Midbrain (tissue), 1 donor: ENCODE measurements around the gene ZFAND3.
"Not testable (repeated sequence)": the region's sequence is repeated elsewhere in the genome, so short reads cannot be mapped to it uniquely, and the experiment has no call there.

ENCODE experiments used
- DNase-seq: peaks from one replicate; lab custom pipeline; 2025; lab: John Stamatoyannopoulos, UW

The ZFAND3 gene

GRCh38 chr6:37865504-37865903 is 46.0 kb downstream of the ZFAND3 start:
- DNase-seq, result no peak

GRCh38 chr6:37866590-37867507 is 47.3 kb downstream of the ZFAND3 start:
- DNase-seq, result no peak

DNA sequence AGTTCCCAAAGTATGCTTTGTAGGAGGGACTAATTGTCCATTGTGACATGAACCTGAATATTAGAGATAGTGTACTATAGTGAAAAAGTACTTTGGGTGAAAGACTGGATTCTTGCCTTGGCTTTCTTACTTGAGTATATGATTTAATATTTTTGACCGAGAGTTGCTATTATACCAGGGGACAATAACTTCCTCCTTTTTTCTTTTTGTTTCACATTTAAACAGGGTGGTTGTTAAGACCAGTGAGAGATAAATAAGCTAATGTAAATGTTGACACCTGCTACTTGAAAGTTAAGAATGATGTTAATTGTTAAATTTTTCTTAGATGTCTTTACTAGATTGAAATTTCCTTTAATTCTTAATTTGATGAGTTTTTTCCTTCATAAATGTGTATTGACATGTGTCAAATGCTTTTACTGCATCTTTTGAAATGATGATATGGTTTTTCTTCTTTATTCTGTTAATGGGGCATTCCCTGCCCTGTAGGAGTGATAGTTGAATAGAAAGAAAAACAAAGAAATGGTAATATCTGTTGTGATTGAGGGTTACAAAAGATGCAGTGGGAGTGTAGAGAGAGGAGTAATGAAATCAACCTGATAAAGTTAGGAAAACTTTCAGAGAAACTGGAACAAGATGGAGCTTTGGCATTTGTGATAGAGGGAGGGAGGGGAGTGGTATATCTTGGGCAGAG is 48.4 kb downstream of the ZFAND3 start:
- DNase-seq, result no peak

- no peak for DNase-seq
Measured at GRCh38 chr6:37868447-37868825, 48.9 kb downstream of the ZFAND3 start.

GRCh38 chr6:37871616-37872372 is 52.3 kb downstream of the ZFAND3 start:
- DNase-seq, result no peak

DNA sequence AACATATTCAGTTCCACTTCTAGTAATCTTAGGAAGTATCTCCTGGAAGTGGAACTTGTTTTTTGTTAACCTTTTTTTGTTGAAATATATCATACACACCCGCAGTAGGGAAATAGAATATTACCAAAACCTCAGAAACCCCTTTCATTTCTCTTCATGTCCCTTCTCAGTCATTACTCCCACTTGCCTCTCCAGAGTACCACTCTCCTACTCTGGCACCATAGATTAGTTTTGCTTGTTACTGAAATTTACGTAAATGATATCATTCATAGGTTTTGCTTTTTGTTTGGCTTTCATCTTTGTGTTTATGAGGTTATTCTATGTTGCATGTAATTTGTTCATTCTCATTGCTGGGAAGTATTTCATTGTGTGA is 52.8 kb downstream of the ZFAND3 start:
- no peak for DNase-seq

DNA sequence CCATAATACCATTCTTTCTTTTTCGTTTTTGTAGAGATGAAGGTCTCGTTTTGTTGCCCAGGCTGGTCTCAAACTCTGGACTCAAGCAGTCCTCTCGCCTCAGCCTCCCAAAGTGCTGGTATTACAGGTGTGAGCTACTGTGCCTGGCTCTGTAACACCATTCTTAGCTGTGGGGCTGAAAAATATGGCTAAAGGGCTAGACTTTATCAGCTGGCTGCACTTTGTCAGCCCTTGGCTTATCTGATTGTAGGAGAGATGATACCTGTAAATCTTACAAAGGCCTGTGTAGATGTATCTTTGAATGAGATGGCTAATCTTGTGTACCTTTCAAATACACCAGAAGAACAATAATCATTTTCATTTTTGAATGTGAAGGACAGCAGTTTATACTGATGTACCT is 55.2 kb downstream of the ZFAND3 start:
- no peak for DNase-seq

DNA sequence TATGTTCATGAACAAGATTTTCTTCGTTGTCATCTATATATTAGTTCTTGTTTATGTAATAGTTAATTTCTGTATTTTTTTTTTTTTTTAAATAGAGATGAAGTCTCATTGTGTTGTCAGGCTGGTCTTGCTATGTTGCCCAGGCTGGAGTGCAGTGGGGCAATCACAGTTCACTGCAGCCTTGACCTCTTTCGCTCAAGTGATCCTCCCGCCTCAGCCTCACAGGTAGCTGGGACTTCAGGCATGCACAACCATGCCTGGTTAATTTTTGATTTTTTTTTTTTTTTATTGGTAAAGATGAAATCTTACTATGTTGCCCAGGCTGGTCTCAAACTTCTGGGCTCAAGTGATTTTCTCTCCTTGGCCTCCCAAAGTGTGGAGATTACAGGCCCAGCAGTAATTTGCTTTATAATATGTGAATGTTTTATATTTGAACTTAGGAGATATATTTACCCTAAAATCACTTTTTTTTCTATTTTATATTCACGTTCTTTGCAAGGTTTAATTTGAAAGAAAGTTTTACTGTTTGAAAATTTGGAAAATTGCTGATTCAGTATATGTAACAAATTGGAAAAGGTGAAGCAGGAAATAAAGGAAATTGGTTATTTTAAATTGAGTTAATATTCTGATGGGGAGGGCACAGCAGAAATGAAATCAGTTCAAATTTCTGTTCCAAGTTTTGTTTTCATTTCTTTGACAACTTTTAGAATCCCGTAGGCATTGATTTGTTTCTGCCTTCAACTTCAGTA is 56.2 kb downstream of the ZFAND3 start:
- DNase-seq, result no peak

GRCh38 chr6:37876843-37877242 is 57.3 kb downstream of the ZFAND3 start:
- no peak for DNase-seq

DNA sequence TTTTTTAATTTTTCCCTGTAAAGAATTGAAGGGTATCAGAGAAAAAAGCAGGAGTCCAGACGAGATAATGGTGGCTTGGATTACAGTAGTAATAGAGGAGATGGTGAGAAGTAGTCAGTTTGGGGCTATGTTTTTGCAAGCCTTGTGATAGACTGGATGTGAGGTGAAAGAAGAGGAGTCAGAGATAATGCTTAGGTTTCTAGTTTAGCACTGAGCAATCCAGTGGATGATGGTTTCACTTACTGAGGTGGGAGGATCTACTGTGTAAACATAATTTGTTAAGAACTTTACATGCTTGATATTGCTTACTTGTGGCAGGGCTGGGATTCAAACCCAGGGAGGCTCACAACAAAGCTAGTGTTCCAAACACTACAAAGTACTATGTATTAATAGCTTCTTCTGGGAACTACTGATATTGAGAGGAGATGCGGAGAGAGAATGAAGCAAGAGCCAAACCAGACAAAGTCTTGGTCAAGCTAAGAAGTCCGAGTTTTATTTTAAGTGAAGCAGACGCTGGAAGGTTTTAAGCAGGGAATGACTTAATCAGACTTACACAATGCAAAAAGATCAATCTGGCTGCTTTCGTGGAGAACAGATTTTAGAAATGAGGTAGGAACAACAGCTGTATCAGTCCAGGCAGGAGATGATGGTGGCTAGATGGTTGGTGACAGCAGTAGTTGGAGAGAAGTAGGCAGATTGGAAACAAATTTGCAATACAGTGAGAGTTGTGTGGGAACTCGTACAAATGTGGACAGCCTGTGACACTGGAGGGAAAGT is 58.0 kb downstream of the ZFAND3 start:
- no peak for DNase-seq

DNA sequence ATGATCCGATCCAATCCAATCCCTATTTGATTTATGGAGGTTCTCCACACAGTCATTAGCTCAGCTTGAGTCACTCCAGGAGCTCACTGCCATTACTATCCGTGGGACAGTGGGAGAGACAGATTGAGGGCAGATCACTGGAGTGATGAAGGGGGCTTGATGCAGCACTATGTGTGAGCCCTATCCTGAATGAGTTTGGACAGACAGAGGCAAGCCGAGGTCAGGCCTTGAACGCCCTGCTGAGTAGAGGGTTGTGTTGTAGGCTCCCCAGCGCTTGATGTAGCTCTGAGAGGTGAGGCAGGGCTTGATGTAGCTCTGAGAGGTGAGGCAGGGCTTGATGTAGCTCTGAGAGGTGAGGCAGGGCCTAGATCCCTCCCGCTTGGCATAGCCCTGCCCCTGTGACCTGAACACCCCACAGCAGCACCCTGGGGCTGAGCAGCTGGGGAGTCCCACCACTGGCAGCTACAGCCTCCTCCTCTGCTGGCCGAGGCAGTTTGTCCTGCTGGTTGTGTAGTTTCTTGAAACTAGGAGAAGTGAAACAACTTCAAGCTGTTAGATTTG is 58.7 kb downstream of the ZFAND3 start:
- DNase-seq, result no peak

GRCh38 chr6:37880602-37881001 is 61.1 kb downstream of the ZFAND3 start:
- DNase-seq, result not testable (repeated sequence)

GRCh38 chr6:37882292-37882691 is 62.8 kb downstream of the ZFAND3 start:
- DNase-seq, result no peak

- no peak for DNase-seq
Measured at GRCh38 chr6:37882724-37883413, 63.3 kb downstream of the ZFAND3 start.

- DNase-seq, result no peak
Measured at GRCh38 chr6:37884548-37884947, 65.0 kb downstream of the ZFAND3 start.

DNA sequence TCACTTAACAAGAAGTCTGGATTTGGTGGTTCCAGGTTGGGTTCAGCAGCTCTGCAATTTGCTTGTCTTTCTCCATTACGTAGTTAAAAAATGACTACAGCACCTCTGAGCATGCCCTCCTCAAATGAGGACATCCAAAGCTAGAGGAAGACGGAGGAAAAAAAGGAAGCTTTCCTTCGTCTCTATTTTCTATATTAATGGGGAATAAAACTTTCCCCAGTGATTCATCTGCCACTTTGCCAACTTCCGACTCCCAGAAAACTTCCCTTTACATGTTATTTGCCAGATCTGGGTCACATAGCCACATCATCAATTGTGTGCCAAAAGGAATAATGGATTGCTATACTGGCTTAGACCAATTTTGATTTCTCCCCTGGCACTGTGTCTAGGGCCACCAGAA is 69.5 kb downstream of the ZFAND3 start:
- DNase-seq, result no peak

DNA sequence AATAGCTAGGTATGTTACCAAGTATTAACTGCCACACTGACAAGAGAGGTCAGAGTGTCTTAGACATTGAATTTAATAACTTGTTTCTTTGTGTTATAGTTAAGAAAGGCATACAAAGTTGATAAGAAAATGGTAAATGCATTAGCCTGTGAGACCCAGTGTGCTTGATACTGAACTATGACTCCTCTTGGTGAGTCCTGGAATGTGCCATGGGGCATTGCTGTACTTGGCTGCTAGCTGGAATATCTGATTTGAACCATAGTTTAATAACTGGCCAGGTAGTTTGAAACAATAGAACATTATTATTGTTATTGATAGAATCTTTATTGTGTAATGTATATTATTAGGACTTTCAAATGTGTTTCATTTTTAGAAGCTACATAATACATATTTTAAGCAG is 70.0 kb downstream of the ZFAND3 start:
- no peak for DNase-seq

DNA sequence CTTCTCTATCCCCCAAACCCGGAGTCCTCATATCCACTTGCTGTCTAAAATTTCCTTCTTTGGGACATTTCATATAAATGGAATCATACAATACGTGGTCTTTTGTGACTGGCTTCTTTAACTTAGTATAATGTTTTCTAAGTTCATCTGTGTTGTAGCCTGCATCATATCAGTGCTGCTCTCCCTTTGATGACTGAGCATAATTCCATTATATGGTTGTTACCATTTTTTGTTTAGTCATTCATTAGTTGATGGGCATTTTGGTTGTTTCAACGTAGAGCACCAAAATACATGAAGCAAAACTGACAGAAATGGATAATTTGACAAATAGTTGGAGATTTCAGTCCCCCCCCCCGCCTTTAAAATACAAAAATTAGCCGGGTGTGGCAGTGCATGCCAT is 71.5 kb downstream of the ZFAND3 start:
- no peak for DNase-seq

- no peak for DNase-seq
Measured at GRCh38 chr6:37893257-37893656, 73.7 kb downstream of the ZFAND3 start.

- DNase-seq, result not testable (repeated sequence)
Measured at GRCh38 chr6:37893734-37894133, 74.2 kb downstream of the ZFAND3 start.
